Inflammatory macrophage treated with lipopolysaccharide for 4 hours (primary cell): Measurements from ENCODE around the gene TPM2.
A peak's percentile ranks its signal among the peaks of the same experiment; 100 is the strongest.

ENCODE experiments used
- DNase-seq: peaks from one replicate; pipeline ENCODE4 v3.0.0-alpha.2; 2020

The TPM2 gene

DNA sequence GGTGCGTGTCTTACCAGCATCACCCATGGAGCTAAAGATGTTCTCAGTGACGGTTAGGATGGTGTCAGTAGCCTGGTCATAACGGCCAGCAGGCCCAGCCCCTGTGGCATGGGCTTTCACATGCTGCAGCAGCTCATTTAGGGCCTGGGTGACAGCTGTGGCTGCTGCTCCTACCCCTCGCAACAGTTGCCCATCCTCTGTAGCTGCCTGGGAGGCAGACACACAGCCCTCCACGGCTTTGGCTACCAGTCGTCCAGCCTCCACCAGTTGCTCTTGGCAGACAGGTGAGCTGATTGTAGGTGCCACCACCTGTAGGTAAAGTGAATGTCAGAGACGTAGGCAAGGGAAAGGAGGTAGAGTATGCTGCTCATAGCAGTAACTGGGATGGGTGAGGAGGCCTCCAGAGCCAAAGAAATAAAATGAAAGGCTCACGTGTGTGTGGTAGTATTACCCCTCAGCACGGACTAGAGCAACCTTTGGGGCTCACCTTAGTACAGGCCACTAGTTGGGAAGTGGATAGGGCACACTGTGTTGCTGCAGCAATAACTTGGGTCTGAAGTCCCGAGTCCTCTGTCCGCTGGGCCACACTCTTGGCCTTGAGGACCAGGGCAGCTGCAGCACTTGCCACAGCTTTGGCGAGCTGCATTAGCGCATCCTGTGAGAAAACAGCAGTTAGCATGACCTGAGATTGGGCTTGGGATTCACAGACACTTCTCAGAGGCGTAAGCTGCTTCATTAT, 27.6 kb upstream of the TPM2 start:
- no peak for DNase-seq

DNA sequence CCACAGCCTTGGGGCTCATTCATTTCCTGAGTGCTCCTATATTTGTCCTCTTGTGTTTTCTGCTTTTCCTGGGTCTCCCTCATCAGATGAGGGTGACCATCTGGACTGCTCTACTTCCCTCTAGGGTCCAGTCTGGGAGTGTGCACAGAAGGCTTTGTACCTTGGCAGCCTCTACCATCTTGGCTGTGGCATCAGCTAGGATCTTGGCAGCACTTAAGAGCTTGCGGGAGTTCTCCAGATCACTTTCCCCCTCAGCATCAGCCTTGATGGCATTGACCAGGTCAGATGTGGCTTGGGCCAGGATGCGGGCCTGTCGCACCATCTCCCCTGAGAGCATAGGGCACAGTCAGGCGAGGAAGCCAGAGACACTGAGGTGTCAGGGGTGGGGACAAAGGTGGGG, 26.5 kb upstream of the TPM2 start:
- no peak for DNase-seq

GRCh38 chr9:35714579-35715252, 25.0 kb upstream of the TPM2 start:
- DNase-seq, result no peak

DNA sequence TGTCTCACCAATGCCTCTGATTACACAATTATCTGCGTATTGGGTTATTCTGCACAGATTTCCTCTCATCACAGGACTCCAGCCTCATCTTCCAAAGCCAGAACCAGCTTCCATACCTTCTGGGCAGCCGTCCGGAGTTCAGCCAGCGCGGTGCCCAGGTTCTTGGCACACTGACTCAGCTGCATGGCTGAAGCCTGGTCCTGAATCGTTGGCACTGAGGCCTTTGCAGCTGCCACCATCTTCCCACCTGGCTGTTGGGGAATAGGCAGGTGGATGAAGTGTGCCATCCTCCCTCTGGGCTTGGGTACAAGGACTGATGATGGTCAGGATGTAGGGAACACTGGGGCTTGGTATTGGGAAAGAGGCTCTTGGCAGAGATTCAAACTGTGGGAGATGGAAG, 24.4 kb upstream of the TPM2 start:
- no peak for DNase-seq

DNA sequence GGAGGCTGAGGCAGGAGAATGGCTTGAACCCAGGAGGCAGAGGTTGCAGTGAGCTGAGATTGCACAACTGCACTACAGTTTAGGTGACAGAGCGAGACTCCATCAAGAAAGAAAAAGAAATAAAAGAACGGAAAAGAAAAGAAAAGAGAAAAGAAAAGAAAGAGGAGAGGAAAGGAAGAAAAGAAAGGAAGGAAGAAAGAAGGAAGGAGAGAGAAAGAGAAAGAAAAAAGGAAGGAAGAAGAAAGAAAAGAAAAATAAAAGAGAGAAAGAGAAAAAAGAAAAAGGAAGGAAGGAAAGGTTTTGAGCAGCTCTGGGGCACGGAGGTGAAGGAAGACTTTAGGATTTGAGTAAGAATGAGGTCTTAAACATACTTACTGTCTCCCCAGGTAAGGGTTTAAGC, 23.9 kb upstream of the TPM2 start:
- DNase-seq, result no peak

GRCh38 chr9:35712762-35713400, 23.2 kb upstream of the TPM2 start:
- no peak for DNase-seq

DNA sequence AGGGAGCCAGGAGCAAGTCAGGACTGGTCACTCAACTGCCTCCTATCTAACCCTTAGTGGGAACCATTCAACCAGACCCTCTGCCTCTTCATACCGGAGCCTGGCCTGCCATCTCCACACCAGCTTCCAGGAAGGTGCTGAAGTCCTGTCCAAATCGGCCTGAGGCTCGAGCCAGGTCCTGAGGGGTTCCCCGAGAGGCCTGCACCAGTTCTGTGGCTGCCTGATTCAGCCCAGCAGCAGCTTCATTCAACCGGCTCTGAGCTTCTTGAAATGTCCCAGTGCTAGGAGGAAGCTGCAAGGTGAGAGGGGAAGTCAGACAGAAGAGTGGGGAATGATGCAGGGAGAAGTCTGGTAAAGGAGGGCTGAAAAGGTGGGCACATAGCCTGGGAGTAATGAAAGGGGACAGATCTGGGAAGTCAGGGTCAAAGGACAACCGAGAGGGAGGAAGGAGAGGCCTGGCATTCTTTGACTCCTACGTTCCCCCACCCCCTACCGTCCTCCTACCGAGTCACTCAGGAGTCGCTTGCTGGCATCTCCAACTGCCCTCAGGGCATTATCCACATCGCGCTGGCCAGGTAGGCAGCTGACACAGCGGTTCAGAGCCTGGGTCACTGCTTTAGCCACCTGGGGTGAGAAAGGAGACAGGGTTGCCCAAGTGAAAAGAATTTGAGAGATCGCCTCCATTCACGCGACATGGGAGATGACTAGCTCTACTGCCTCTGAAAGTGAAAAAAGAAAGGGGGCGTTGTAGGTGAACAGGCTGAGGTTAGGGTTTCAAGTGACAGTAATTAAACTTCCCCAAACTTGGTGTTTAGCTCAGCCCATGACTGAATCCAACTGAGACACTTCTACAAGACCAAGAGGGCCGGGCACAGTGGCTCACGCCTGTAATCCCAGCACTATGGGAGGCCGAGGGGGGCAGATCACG, 22.0 kb upstream of the TPM2 start:
- no peak for DNase-seq

- no peak for DNase-seq
Observed at GRCh38 chr9:35710818-35711500, 21.2 kb upstream of the TPM2 start.

GRCh38 chr9:35708146-35708545, 18.4 kb upstream of the TPM2 start:
- DNase-seq, result no peak

DNA sequence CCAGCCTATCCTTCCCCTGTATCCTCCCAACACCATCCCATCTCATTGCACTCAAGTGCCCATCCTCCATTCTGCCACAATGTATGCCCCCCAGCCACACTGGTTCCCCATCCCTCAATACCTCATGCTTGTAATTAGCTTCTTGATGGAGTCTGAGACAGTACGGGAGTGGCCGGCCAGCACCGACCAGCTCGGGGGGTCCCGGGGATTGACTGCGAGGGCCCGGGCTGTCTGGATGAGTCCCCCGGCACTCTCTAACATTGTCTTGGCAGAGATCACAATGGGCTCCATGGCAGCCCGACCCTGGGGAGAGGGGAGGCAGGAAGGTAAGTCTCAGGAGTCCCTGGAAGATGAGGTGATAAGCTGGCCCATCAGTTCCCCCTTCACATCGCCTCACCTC, 17.2 kb upstream of the TPM2 start:
- no peak for DNase-seq

DNA sequence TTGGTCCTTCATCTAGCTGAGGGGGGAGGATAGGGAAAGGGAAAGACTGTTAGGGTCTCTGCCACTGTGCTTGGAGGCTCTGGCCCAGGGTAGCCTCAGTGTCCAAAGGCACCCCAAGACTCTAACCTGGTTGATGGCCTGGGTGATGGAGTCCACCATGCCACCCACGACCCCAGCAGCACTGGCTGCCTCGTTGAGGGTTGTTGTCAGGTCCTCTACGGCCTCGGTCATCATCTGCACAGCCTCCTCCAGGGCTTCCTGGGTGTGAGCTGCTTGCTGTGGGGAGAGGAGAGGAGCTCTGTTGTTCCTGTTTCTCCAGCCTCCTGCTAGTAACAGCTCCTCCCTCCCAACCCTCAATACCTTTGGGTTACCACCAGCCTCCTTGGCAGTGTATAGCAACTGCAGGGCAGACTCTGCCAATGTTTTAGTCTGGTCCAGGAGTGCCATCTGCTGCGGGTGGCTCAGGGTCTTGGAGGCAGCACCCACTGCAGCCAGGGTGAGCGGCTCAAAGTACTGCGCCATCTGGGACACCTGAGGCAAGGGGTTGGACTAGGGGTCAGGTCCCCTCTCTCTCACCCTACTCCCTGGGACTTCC, 16.2 kb upstream of the TPM2 start:
- DNase-seq, result no peak

DNA sequence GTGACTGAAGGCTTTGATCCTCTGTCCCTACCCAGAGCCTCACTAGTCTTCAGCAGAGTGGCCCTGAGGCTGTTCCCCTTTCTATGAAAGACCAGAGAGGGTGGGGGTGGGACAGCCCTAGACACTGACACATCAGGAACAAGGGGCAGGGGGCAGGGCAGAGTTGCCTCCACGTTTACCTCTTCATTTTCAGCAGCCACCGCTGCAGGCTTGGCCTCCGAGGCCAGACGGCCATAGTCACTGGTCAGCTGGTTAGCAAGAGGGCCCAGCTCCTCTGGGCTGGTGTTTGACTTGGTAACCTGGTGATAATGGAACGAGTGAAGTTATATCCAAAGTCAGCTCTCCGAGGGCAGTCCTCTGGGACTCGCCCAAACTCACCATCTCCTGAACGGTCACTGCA, 15.6 kb upstream of the TPM2 start:
- no peak for DNase-seq

GRCh38 chr9:35703906-35704672, 14.4 kb upstream of the TPM2 start:
- no peak for DNase-seq

DNA sequence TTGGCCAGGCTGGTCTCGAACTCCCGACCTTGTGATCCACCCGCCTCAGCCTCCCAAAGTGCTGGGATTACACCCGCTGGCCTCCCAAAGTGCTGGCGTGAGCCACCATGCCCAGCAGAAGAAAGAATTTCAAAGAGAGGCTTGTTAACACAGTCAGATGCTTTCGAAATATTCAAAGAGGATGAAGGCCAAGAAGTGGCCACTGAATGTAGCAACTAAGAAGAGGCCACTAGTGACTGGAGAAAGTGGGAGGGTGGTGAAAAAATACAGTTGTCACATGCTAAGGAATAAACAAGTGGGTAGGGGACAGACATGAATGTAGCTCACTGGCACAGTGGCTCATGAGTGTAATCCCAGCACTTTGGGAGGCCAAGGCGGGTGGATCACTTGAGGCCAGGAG, 13.0 kb upstream of the TPM2 start:
- DNase-seq, result peak; percentile 13

DNA sequence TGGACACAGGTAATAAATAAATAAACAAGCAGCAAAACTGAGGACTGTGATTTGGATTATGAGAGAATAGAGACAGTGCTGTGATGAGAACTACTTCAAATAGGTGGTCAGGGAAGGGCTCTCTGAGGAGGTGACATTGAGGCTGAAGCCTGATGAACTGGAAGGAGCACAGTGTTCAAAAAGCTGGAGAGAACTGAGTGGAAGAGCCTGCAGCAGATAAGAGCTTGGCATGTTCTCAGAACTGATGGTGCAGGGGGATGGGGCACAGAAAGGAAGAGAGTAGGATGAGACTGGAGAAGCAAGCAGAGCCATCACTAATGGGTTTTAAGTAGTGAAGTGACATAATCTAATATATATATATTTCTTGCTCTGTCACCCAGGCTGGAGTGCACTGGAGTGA, 11.2 kb upstream of the TPM2 start:
- no peak for DNase-seq

- no peak for DNase-seq
Observed at GRCh38 chr9:35700031-35700430, 10.3 kb upstream of the TPM2 start.

DNA sequence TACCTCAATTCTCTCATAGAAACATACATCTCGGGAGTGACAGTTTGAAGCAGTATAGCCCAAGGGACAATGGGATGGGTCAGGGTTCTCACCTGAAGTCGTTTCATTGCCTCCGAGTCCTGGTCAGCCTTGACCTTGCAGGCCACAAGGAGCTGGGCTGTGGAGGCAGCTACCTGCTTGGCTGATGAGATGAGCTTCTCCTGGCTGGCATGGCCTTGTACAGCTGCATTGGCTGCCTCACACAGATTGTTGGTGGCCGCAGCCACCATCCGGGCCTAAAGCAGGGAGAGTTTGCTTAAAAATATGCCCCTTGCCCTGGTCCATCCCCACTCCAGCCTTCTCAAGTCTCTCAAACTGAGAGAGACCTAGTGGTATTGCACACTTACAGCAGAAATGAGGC, 8.5 kb upstream of the TPM2 start:
- no peak for DNase-seq

- no peak for DNase-seq
Observed at GRCh38 chr9:35697486-35697885, 7.8 kb upstream of the TPM2 start.

- peak; percentile 47 for DNase-seq
Observed at GRCh38 chr9:35696520-35697215, 6.9 kb upstream of the TPM2 start.

GRCh38 chr9:35695943-35696401, 6.2 kb upstream of the TPM2 start:
- DNase-seq, result no peak
